Measurements from ENCODE around the gene GNL2. TPM values are rescaled to one million over a fixed set of nuclear protein-coding genes. Genes with fewer than 3 reads are reported as not detected.

The GNL2 gene
- total and polyA plus RNA-seq, 10 of the 15 experiments (the other 5 are each of a cell fraction or from before 2014, with no cell fraction given): 64.2 to 167 (median 88.2) TPM

DNA sequence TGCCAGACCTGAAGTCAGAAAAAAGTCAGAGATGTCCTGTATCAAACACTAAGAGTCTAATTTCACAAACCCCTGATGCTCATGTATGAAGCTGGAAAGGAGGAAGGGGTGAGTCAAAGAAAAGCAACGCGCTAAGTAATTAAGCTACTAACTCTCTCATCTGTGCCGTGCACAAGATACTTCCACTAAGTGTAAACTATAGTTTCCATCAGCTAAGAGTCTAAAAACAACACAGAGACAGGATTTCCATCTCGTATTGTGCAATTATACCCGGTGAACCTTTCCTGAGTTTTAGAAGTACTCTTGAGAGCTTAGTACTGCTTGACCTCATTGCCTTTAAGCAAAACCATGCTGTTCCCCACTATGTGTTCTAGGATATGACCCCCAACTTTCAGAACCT is 20.0 kb downstream of the GNL2 start:
- TF ChIP-seq WRNIP1 (IDR thresholded peaks at IDR 0.05; ENCODE audit: borderline replicate concordance, low read depth, low read length) (no peak), EGR1 (IDR thresholded peaks at IDR 0.05; ENCODE audit: borderline replicate concordance in 1 of 2, low read depth in 2 of 2, low read length in 2 of 2) (no peak), MYC (IDR thresholded peaks at IDR 0.05; ENCODE audit: insufficient read depth, insufficient read length, insufficient replicate concordance, low read length, severe bottlenecking) (no peak), YBX1 (IDR thresholded peaks at IDR 0.05) (no peak), KAT2A (conservative IDR thresholded peaks at IDR 0.05; ENCODE audit: control insufficient read depth, low read depth, low read length) (no peak)
- TF ChIP-seq, protein P1, sequence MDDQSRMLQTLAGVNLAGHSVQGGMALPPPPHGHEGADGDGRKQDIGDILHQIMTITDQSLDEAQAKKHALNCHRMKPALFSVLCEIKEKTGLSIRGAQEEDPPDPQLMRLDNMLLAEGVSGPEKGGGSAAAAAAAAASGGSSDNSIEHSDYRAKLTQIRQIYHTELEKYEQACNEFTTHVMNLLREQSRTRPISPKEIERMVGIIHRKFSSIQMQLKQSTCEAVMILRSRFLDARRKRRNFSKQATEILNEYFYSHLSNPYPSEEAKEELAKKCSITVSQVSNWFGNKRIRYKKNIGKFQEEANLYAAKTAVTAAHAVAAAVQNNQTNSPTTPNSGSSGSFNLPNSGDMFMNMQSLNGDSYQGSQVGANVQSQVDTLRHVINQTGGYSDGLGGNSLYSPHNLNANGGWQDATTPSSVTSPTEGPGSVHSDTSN (IDR thresholded peaks at IDR 0.05; ENCODE audit: insufficient replicate concordance, low read depth, low read length): no peak
- Histone ChIP-seq H4K20me1 (ENCODE audit: control insufficient read depth, insufficient read depth) (no peaks in the 10 kb centered on the region), H3K9me3 (replicated peaks; ENCODE audit: control insufficient read depth, insufficient read depth, low read length) (no peaks in the 10 kb centered on the region), H3K4me2 (ENCODE audit: control insufficient read depth, insufficient read depth) (no peak overlapping the region), H3K36me3 (ENCODE audit: control insufficient read depth in 2 of 2, insufficient read depth in 2 of 2, low read length in 1 of 2) (peaks cover 17 to 38% of the 10 kb centered on the region in 2 experiments), H3K4me1 (ENCODE audit: control insufficient read depth, insufficient read depth, low read length) (no peaks in the 10 kb centered on the region), H3K9ac (ENCODE audit: control insufficient read depth, insufficient read depth, low read length) (no peak overlapping the region), H2AFZ (ENCODE audit: control insufficient read depth, low read depth, low read length) (no peak overlapping the region), H3K4me3 (no peak overlapping the region), H3K27me3 (replicated peaks in 1 of 2; ENCODE audit: control insufficient read depth in 2 of 2, insufficient read depth in 2 of 2, low read length in 1 of 2) (no peaks in the 10 kb centered on the region), H3K79me2 (ENCODE audit: control insufficient read depth, insufficient read depth, low read length) (no peaks in the 10 kb centered on the region), H3K27ac (ENCODE audit: control insufficient read depth, insufficient read depth) (no peak overlapping the region)
- intact Hi-C loops (cut with micrococcal nuclease; ENCODE audit: unreplicated experiment): no loop called here
- SMC1A ChIA-PET (ENCODE audit: uncharacterized antibody, unreplicated experiment): interaction anchor here (1.0 to 1.3 kb wide), 2 partner anchors 10 to 22 kb away, joined by 3 read pairs; no protein-coding TSS in a partner anchor
- WGBS (ENCODE audit: insufficient coverage, insufficient replicate concordance, low lambda C conversion rate, missing lambda C conversion rate): 71% methylated on average over 5 of the region's 5 CpGs
- no TSS peak for BruUV-seq (replicated peaks)
- CTCF ChIA-PET: interaction anchor here (1.4 kb wide), 1 partner anchor 18 kb away, joined by 4 read pairs; no protein-coding TSS in a partner anchor
- ATAC-seq (no peak), FAIRE-seq (no peak), DNase-seq (ENCODE audit: low read depth, low spot score) (no peak)
- RAD21 ChIA-PET (ENCODE audit: unreplicated experiment): no interaction called here
- in situ Hi-C loops (cut with MboI): loop anchor here (25.0 kb wide), 1 partner anchor 412 kb away; the partner anchor contains the start of gene SF3A3
- POLR2A ChIA-PET: no interaction called here
